HG03139 (cell line): Measurements from ENCODE around the gene EHD2.
"Not testable (repeated sequence)": the region's sequence is repeated elsewhere in the genome, so short reads cannot be mapped to it uniquely, and the experiment has no call there.

ENCODE experiments used
- ATAC-seq: cut with Tn5 transposase; IDR thresholded peaks from one replicate; pipeline ENCODE4 v1.9.1; 2021; ENCODE audit not compliant: unreplicated experiment

The EHD2 gene

DNA sequence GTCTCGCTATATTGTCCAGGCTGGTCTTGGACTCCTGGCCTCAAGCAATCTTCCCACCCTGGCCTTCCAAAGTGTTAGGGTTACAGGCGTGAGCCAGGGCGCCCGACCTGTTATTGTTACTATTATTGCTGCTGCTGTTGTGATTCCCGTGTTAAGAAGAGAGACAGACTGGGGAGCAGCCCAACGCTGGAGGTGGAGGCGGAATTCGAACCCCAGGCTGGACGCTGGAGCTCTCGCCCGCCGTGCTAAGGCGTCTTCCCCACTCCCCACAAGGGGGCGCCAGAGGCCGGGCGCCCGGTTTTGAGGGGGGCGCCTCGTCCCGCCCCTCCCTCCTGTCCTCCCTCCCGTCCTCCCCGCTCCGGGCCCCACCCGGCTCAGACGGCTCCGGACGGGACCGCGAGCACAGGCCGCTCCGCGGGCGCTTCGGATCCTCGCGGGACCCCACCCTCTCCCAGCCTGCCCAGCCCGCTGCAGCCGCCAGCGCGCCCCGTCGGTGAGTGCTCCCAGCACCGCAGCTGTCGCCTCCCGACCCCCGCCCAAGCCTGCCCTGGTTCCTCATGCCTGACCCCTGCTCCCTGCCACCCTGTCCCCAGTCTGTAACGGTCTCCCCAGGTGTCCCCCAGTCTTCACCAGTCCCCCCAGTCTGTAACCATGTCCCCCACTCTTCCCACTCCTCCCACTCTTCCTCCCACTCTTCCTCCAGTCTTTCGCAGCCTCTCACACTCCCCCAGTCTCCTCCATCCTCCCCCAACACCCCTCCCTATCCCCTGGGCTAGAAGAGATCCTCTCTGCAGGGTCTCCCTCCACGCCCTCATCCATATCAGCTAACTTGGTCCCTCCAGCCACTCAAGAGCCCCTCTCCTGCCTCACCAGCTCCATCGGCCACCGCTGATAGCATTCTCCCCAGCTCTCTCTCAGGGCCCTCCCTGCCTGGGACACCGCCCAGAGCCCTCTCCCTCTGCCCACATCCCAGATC lies at the start of gene EHD2:
TSS of gene EHD2 (plus strand) at position 377 of the 976 bp plus-strand sequence. CDS start 3,191 bp downstream, outside the sequence.
- no peak for ATAC-seq

DNA sequence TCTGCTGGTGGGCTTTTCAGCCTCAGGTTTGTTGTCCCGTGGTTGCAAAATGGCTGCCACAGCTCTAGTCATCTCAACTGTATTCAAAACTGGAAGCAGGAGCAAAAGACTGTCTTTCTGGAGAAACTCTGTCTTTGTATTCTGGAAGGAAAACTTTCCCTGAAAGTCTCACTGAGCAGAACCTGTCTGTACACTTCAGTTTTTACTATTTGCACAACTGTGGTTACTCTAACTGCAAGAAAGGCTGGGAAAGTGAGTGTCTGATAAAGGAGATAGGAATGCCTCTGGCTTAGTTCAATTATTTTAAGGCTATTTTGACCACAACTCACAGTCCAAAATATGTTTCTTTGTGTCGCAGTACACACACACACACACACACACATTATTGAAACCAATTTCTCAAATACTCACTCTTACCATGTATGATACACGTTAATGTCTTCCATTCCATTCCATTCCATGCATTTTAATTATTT lies 49.7 kb upstream of the EHD2 start:
- no peak for ATAC-seq

GRCh38 chr19:47663911-47664771 lies 49.1 kb upstream of the EHD2 start:
- no peak for ATAC-seq

DNA sequence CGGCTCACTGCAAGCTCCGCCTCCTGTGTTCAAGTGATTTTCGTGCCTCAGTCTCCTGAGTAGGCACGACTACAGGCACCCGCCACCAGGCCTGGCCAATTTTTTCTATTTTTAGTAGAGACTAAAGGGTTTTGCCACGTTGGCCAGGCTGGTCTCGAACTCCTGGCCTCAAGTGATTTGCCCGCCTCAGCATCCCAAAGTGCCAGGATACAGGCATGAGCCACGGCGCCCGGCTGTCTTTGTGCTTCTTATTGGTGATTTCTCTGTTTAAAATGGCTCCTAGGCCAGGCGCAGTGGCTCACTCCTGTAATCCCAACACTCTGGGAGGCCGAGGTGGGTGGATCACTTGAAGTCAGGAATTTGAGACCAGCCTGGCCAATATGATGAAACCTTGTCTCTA lies 44.7 kb upstream of the EHD2 start:
- not testable (repeated sequence) for ATAC-seq

DNA sequence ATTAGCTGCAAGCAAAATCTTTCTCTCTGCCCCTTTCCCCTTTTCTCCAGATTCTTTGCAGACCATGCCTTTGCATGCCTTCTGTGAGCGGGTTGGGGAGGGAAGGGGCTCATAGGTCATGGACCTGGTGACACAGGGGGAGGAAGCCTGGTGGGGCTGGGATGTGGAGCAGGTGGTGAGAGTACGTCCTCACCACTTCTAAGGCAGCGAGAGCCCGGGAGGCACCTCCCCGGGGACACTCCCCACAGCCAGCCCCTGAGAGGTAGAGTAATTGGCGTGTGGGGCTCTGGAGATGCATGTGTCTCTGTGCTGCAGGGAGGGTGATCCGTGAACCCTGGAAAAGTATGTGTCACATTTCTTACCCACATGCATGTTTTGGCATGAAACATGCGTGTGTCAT lies 42.5 kb upstream of the EHD2 start:
- ATAC-seq, result no peak

GRCh38 chr19:47671499-47671898 lies 41.7 kb upstream of the EHD2 start:
- ATAC-seq, result no peak

DNA sequence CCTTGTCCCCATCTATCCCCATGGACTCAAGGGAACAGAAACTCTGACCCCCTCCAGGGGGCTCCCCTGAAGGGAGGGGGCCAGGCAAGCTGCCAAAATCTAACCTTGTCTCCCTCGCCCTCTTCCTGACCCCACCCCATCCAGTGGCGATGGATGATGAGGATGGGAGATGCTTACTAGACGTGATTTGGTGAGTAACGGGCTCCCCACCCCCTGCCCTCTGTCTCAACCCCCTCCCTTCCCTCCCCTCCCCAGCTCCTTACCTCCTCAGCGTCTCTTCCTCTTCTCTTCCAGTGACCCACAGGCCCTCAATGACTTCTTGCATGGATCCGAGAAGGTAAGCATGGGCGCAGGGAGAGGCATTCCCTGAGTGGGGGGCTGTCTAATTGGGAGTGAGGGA lies 39.8 kb upstream of the EHD2 start:
- no peak for ATAC-seq

GRCh38 chr19:47674548-47674947 lies 38.7 kb upstream of the EHD2 start:
- no peak for ATAC-seq

- ATAC-seq, result no peak
These were observed 38.0 kb upstream of the EHD2 start for GRCh38 chr19:47675271-47675670.

DNA sequence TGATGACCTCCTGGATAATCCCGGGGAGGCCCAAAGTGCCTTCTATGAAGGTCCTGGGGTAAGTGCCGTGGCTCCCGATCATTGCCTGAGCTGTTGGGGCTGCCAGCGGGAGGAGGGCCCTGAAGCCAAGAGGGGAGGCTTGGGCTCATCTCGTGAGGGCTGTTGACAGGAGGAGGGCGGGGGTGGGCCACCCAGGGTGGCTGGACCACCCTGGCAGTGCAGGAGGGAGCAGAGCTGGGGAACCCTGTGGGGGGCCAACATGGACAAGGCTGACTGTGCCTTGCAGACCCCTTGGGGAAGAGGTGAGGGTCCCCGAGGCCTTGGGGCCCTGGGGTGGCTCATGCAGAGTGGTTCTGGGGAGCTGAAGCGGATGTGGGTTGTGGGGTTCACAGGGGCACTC lies 37.4 kb upstream of the EHD2 start:
- ATAC-seq, result no peak

GRCh38 chr19:47676811-47677210 lies 36.4 kb upstream of the EHD2 start:
- no peak for ATAC-seq

DNA sequence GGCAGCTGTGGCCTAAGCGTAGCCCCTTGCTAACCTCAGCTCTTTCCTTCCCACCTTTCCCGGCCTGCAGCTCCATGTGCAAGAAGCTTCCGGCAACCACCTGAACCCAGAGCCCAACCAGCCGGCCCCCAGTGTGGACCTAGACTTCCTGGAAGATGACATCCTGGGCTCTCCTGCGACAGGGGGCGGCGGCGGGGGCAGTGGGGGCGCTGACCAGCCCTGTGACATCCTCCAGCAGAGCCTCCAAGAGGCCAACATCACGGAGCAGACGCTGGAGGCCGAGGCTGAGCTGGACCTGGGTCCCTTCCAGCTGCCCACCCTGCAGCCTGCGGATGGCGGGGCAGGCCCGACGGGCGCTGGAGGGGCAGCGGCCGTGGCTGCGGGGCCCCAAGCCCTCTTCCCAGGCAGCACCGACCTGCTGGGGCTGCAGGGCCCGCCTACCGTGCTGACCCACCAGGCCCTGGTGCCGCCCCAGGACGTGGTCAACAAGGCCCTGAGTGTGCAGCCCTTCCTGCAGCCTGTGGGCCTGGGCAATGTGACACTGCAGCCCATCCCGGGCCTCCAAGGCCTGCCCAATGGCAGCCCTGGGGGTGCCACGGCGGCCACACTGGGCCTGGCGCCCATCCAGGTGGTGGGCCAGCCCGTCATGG lies 33.8 kb upstream of the EHD2 start:
- ATAC-seq, result no peak

GRCh38 chr19:47679922-47680857 lies 33.0 kb upstream of the EHD2 start:
- ATAC-seq, result no peak

DNA sequence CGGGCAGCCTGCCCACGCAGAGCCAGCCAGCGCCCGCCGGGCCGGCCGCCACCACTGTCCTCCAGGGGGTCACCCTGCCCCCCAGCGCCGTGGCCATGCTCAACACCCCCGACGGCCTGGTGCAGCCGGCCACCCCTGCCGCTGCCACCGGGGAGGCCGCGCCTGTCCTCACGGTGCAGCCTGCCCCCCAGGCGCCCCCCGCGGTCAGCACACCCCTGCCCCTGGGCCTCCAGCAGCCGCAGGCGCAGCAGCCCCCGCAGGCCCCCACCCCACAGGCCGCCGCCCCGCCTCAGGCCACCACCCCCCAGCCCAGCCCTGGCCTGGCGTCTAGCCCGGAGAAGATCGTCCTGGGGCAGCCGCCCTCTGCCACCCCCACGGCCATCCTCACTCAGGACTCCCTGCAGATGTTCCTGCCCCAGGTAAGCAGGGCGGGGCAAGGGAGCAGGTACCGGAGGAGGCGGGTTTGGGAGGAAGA lies 32.3 kb upstream of the EHD2 start:
- no peak for ATAC-seq

DNA sequence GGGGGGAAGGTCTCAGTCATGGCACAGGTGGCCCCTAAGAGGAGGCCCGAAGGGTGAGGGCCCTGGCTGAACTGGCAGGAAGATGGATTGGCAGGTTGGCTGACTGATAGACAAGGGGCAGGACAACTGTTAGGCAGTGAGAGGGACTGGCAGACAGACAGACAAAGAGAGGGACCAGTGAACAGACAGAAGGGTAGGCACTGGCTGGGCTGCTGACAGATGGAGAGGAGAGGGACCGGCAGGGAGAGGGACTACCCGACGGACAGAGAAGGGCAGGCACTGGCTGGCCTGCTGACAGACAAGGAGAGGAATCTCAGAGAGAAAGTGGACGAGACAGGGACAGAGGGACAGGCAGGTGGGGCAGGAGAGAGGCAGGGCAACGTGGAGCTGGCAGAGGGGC lies 31.8 kb upstream of the EHD2 start:
- no peak for ATAC-seq

DNA sequence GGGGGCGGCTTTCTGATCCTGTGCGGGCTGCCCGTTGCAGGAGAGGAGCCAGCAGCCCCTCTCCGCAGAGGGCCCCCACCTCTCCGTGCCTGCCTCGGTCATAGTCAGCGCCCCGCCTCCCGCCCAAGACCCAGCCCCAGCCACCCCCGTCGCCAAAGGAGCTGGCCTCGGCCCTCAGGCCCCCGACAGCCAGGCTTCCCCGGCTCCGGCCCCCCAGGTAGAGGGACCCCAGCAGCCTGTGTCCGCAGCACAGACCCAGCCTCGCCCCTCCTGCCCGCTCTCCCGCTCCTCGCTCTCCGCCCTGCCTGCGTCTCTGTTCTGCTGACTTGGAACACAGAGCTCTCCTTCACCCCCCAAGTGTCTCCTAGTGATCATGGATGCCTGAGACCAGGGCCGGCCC lies 31.3 kb upstream of the EHD2 start:
- ATAC-seq, result no peak

GRCh38 chr19:47682939-47683338 lies 30.3 kb upstream of the EHD2 start:
- no peak for ATAC-seq

DNA sequence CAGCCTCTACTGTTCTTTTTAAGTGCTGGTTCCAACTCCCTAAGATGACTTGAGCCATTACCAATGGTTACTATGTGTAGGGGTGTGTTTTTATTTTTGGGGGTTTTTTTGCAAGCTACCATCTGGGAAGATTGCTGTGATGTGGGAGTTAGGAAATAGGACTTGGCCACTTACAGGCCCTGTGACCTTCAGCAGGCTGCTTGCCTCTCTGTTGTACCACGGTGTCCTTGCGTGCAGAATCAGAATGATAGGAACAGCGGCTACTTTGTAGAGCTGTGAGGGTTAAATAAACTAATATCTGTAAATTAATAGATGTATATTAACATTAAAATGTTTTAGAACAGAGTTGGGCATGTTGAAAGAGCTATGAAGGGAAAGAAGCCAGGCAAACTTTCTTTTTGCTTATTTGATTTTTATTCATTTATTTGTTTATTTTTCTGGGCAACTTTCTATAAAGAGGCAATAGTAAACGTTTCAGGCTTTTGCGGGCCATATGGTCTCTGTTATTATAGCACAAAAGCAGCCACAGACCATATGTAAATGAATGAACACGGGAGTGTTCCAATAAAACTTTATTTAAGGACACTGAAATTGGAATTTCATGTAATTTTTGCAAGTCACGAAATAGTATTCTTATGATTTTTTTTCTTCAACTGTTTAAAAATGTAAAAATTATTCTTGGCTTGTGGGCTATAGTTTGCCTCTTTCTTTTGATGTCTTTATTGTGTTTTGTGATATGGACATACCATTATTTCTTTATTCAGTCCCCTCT lies 26.4 kb upstream of the EHD2 start:
- no peak for ATAC-seq

DNA sequence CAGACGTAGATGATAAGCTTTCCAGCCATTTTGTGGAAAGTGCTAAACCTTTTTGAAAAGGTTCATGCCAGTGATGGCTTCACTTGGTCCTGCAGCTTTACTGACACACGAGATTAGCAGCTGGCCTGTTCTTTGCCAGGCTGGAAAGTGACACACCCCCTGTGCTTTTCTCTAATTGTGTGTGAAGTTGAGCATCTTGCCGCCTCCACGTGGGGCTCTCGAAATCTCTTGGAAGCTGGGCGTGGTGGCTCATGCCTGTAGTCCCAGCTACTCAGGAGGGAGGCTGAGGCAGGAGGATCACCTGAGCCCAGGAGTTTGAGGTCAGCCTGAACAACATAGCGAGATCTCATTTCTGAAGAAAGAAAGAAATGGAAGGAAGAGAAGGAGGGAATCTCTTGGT lies 25.3 kb upstream of the EHD2 start:
- ATAC-seq, result no peak
